SK-N-SH treated with all-trans-retinoic acid at 6 μM for 48 hours (cell line): ENCODE measurements around the gene SART1.

Experiments used
- ATAC-seq: fragments of 200-7000 bp; cut with Tn5 transposase; 3 replicates; pipeline ENCODE4 v1.9.1; 2020; ENCODE audit warnings: mild to moderate bottlenecking, moderate library complexity
- ARNTL ChIP-seq: fragments of 450-650 bp; formaldehyde crosslinking; IDR thresholded peaks from 2 replicates; pipeline ENCODE4 v1.5.0; 2020; ENCODE audit warnings: low read depth, mild to moderate bottlenecking, moderate library complexity, borderline replicate concordance
- CSDC2 ChIP-seq: fragments of 250-450 bp; sonication (Bioruptor Pico); IDR thresholded peaks from 2 replicates; pipeline ENCODE4 v1.5.0; 2020; ENCODE audit warnings: mild to moderate bottlenecking, moderate library complexity
- ESRRG ChIP-seq: fragments of 250-450 bp; sonication (Bioruptor Pico); IDR thresholded peaks from 2 replicates; pipeline ENCODE4 v1.6.1; 2021; ENCODE audit warnings: mild to moderate bottlenecking
- GLIS3 ChIP-seq: fragments of 250-450 bp; sonication (Bioruptor Pico); IDR thresholded peaks from 2 replicates; pipeline ENCODE4 v1.5.0; 2020; ENCODE audit warnings: mild to moderate bottlenecking, moderate library complexity
- OSR1 ChIP-seq: fragments of 250-450 bp; sonication (Bioruptor Pico); IDR thresholded peaks from 2 replicates; pipeline ENCODE4 v1.8.0; 2022; ENCODE audit warnings: moderate library complexity, mild to moderate bottlenecking, inconsistent platforms
- PPARA ChIP-seq: fragments of 250-450 bp; sonication (Bioruptor Pico); IDR thresholded peaks from 2 replicates; pipeline ENCODE4 v1.5.0; 2020; ENCODE audit warnings: mild to moderate bottlenecking, borderline replicate concordance
- RARB ChIP-seq: fragments of 250-450 bp; sonication (Bioruptor Pico); IDR thresholded peaks from 2 replicates; pipeline ENCODE4 v1.8.0; 2021; ENCODE audit warnings: mild to moderate bottlenecking, moderate library complexity
- SNAI2 ChIP-seq: fragments of 250-450 bp; sonication (Bioruptor Pico); IDR thresholded peaks from 2 replicates; pipeline ENCODE4 v1.5.0; 2020; ENCODE audit warnings: mild to moderate bottlenecking, moderate library complexity
- TCF4 ChIP-seq: fragments of 250-450 bp; sonication (Bioruptor Pico); IDR thresholded peaks from 2 replicates; pipeline ENCODE4 v1.8.0; 2021; ENCODE audit warnings: mild to moderate bottlenecking, moderate library complexity, borderline replicate concordance
- TOX ChIP-seq: fragments of 250-450 bp; sonication (Bioruptor Pico); IDR thresholded peaks from 2 replicates; pipeline ENCODE4 v1.8.0; 2021; ENCODE audit warnings: mild to moderate bottlenecking, moderate library complexity, borderline replicate concordance
- ZC3H10 ChIP-seq: fragments of 250-450 bp; sonication (Bioruptor Pico); IDR thresholded peaks from 2 replicates; pipeline ENCODE4 v1.5.1; 2021; ENCODE audit warnings: mild to moderate bottlenecking, moderate library complexity
- ZFP3 ChIP-seq: fragments of 250-450 bp; sonication (Bioruptor Pico); IDR thresholded peaks from 2 replicates; pipeline ENCODE4 v1.5.0; 2020; ENCODE audit warnings: mild to moderate bottlenecking, moderate library complexity
- ZFP30 ChIP-seq: fragments of 450-650 bp; formaldehyde crosslinking; IDR thresholded peaks from 2 replicates; pipeline ENCODE4 v1.5.0; 2022; ENCODE audit warnings: mild to moderate bottlenecking, moderate library complexity
- ZNF565 ChIP-seq: fragments of 450-650 bp; formaldehyde crosslinking; conservative IDR thresholded peaks from 2 replicates; pipeline ENCODE4 v1.5.0; 2020; ENCODE audit warnings: low read depth, mild to moderate bottlenecking, moderate library complexity
- ZNF70 ChIP-seq: fragments of 450-650 bp; formaldehyde crosslinking; IDR thresholded peaks from 2 replicates; pipeline ENCODE4 v1.5.0; 2020; ENCODE audit warnings: mild to moderate bottlenecking, moderate library complexity
- ZNF8 ChIP-seq: fragments of 450-650 bp; formaldehyde crosslinking; IDR thresholded peaks from 2 replicates; pipeline ENCODE4 v1.5.0; 2020; ENCODE audit warnings: mild to moderate bottlenecking, moderate library complexity
- TF ChIP-seq, protein P1 (sequence below): fragments of 250-450 bp; sonication (Bioruptor Pico); IDR thresholded peaks from 2 replicates; pipeline ENCODE4 v1.5.1; 2021; ENCODE audit warnings: mild to moderate bottlenecking, moderate library complexity
- TF ChIP-seq, protein P2 (sequence below): fragments of 250-450 bp; sonication (Bioruptor Pico); IDR thresholded peaks from 2 replicates; pipeline ENCODE4 v1.8.0; 2021; ENCODE audit warnings: low read depth, mild to moderate bottlenecking, moderate library complexity, borderline replicate concordance
- TF ChIP-seq, protein P3 (sequence below): fragments of 250-450 bp; sonication (Bioruptor Pico); IDR thresholded peaks from 2 replicates; pipeline ENCODE4 v1.5.1; 2020; ENCODE audit warnings: low read depth, mild to moderate bottlenecking, moderate library complexity
- TF ChIP-seq, protein P4 (sequence below): fragments of 250-450 bp; sonication (Bioruptor Pico); IDR thresholded peaks from 2 replicates; pipeline ENCODE4 v1.5.0; 2020; ENCODE audit warnings: mild to moderate bottlenecking, moderate library complexity
- TF ChIP-seq, protein P5 (sequence below): fragments of 250-450 bp; sonication (Bioruptor Pico); IDR thresholded peaks from 2 replicates; pipeline ENCODE4 v1.8.0; 2020; ENCODE audit warnings: mild to moderate bottlenecking, moderate library complexity, borderline replicate concordance

Gene SART1

DNA sequence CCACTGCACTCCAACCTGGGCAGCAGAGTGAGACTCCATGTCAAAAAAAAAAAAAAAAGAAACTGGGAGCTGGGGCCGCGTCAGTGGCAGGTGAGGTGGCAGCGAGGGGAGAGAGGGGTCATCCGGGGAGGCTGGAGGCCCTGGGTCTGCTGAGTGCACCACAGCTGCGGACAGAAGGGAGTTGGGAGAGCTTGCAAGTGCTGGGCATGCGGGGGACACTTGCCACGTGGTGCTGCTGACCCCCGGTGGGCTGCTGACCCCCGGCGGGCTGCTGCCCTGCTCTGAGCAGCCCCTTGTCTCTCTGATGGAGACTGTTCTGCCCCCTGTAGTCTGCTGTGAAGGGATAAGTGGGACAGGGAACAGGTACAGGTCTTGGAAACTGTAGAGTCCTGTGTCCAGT, 39.7 kb upstream of the SART1 start:
- ATAC-seq: no peak
- TF ChIP-seq TOX (CRISPR knock-in tag): no peak
- TF ChIP-seq, protein P1, sequence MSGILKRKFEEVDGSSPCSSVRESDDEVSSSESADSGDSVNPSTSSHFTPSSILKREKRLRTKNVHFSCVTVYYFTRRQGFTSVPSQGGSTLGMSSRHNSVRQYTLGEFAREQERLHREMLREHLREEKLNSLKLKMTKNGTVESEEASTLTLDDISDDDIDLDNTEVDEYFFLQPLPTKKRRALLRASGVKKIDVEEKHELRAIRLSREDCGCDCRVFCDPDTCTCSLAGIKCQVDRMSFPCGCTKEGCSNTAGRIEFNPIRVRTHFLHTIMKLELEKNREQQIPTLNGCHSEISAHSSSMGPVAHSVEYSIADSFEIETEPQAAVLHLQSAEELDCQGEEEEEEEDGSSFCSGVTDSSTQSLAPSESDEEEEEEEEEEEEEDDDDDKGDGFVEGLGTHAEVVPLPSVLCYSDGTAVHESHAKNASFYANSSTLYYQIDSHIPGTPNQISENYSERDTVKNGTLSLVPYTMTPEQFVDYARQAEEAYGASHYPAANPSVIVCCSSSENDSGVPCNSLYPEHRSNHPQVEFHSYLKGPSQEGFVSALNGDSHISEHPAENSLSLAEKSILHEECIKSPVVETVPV (CRISPR knock-in tag): no peak
- TF ChIP-seq ZNF8 (CRISPR knock-in tag): no peak
- TF ChIP-seq, protein P2, sequence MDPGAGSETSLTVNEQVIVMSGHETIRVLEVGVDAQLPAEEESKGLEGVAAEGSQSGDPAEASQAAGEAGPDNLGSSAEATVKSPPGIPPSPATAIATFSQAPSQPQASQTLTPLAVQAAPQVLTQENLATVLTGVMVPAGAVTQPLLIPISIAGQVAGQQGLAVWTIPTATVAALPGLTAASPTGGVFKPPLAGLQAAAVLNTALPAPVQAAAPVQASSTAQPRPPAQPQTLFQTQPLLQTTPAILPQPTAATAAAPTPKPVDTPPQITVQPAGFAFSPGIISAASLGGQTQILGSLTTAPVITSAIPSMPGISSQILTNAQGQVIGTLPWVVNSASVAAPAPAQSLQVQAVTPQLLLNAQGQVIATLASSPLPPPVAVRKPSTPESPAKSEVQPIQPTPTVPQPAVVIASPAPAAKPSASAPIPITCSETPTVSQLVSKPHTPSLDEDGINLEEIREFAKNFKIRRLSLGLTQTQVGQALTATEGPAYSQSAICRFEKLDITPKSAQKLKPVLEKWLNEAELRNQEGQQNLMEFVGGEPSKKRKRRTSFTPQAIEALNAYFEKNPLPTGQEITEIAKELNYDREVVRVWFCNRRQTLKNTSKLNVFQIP (CRISPR knock-in tag): no peak
- TF ChIP-seq ESRRG (CRISPR knock-in tag): no peak
- no peak for TF ChIP-seq ZC3H10 (CRISPR knock-in tag)
- no peak for TF ChIP-seq ZNF70 (CRISPR knock-in tag)

DNA sequence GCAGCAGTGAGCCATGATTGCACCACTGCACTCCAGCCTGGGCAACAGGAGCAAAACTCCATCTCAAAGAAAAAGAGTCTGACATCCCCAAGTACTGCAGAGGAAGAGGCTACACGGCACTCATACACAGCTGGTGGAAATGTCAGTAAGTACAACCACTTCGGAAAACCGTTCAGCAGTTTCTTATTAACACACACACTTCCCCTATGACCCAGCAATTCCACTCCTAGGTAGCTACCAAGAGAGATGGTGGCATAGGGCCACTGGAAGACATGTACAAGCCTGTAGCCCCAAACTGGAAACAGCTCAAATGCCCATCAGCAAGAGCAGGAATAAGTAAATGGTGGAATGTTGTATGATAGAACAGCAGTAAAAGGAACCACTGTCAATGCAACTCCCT, 39.0 kb upstream of the SART1 start:
- TF ChIP-seq, protein P1 (CRISPR knock-in tag): no peak
- no peak for TF ChIP-seq ZFP30 (CRISPR knock-in tag)
- no peak for TF ChIP-seq ARNTL (CRISPR knock-in tag)
- no peak for TF ChIP-seq ZFP3 (CRISPR knock-in tag)
- TF ChIP-seq OSR1 (CRISPR knock-in tag): no peak
- no peak for TF ChIP-seq TOX (CRISPR knock-in tag)
- TF ChIP-seq, protein P3, sequence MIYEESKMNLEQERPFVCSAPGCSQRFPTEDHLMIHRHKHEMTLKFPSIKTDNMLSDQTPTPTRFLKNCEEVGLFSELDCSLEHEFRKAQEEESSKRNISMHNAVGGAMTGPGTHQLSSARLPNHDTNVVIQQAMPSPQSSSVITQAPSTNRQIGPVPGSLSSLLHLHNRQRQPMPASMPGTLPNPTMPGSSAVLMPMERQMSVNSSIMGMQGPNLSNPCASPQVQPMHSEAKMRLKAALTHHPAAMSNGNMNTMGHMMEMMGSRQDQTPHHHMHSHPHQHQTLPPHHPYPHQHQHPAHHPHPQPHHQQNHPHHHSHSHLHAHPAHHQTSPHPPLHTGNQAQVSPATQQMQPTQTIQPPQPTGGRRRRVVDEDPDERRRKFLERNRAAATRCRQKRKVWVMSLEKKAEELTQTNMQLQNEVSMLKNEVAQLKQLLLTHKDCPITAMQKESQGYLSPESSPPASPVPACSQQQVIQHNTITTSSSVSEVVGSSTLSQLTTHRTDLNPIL (CRISPR knock-in tag): no peak
- no peak for TF ChIP-seq ZNF8 (CRISPR knock-in tag)
- no peak for TF ChIP-seq TCF4
- no peak for TF ChIP-seq ZNF70 (CRISPR knock-in tag)
- TF ChIP-seq ZNF565 (CRISPR knock-in tag): no peak
- TF ChIP-seq RARB: no peak
- no peak for TF ChIP-seq CSDC2 (CRISPR knock-in tag)
- no peak for TF ChIP-seq ESRRG (CRISPR knock-in tag)
- TF ChIP-seq, protein P4, sequence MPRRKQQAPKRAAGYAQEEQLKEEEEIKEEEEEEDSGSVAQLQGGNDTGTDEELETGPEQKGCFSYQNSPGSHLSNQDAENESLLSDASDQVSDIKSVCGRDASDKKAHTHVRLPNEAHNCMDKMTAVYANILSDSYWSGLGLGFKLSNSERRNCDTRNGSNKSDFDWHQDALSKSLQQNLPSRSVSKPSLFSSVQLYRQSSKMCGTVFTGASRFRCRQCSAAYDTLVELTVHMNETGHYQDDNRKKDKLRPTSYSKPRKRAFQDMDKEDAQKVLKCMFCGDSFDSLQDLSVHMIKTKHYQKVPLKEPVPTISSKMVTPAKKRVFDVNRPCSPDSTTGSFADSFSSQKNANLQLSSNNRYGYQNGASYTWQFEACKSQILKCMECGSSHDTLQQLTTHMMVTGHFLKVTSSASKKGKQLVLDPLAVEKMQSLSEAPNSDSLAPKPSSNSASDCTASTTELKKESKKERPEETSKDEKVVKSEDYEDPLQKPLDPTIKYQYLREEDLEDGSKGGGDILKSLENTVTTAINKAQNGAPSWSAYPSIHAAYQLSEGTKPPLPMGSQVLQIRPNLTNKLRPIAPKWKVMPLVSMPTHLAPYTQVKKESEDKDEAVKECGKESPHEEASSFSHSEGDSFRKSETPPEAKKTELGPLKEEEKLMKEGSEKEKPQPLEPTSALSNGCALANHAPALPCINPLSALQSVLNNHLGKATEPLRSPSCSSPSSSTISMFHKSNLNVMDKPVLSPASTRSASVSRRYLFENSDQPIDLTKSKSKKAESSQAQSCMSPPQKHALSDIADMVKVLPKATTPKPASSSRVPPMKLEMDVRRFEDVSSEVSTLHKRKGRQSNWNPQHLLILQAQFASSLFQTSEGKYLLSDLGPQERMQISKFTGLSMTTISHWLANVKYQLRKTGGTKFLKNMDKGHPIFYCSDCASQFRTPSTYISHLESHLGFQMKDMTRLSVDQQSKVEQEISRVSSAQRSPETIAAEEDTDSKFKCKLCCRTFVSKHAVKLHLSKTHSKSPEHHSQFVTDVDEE (CRISPR knock-in tag): no peak
- no peak for TF ChIP-seq PPARA
- TF ChIP-seq SNAI2: no peak
- no peak for TF ChIP-seq GLIS3 (CRISPR knock-in tag)
- TF ChIP-seq, protein P5, sequence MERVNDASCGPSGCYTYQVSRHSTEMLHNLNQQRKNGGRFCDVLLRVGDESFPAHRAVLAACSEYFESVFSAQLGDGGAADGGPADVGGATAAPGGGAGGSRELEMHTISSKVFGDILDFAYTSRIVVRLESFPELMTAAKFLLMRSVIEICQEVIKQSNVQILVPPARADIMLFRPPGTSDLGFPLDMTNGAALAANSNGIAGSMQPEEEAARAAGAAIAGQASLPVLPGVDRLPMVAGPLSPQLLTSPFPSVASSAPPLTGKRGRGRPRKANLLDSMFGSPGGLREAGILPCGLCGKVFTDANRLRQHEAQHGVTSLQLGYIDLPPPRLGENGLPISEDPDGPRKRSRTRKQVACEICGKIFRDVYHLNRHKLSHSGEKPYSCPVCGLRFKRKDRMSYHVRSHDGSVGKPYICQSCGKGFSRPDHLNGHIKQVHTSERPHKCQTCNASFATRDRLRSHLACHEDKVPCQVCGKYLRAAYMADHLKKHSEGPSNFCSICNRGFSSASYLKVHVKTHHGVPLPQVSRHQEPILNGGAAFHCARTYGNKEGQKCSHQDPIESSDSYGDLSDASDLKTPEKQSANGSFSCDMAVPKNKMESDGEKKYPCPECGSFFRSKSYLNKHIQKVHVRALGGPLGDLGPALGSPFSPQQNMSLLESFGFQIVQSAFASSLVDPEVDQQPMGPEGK (CRISPR knock-in tag): no peak

More for the DNA sequence above, 39.0 kb upstream of the SART1 start:
- ATAC-seq: no peak
